ENCODE data around the gene ZNF592. TPM values are rescaled to one million over a fixed set of nuclear protein-coding genes. Genes with fewer than 3 reads are reported as not detected.

ZNF592 gene
- total RNA-seq, 4 donors from 2014 or later, result 19.2 to 35.2 (median 20.4) TPM

DNA sequence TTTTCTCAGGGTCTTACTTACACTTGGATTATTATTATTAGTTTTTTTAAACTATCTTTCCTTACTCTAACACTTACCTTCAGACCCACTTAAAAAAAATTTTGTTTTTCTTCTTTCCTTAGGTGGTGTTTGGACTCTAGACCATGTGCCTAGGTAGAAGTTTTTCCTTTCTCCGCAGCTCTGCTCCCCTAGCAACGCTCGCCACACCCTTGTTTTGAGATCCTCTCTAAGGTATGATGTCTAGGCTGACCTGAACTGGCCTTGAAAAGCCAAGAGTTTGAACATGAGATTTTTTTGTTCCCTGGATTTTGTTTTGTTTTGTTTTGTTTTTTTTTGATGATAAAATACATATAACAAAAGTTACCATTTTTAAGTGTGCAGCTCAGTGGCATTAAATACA, 16.2 kb downstream of the ZNF592 start:
- TF ChIP-seq, protein P1, sequence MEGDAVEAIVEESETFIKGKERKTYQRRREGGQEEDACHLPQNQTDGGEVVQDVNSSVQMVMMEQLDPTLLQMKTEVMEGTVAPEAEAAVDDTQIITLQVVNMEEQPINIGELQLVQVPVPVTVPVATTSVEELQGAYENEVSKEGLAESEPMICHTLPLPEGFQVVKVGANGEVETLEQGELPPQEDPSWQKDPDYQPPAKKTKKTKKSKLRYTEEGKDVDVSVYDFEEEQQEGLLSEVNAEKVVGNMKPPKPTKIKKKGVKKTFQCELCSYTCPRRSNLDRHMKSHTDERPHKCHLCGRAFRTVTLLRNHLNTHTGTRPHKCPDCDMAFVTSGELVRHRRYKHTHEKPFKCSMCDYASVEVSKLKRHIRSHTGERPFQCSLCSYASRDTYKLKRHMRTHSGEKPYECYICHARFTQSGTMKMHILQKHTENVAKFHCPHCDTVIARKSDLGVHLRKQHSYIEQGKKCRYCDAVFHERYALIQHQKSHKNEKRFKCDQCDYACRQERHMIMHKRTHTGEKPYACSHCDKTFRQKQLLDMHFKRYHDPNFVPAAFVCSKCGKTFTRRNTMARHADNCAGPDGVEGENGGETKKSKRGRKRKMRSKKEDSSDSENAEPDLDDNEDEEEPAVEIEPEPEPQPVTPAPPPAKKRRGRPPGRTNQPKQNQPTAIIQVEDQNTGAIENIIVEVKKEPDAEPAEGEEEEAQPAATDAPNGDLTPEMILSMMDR (IDR thresholded peaks at IDR 0.05; ENCODE audit: low read depth), result no peak

DNA sequence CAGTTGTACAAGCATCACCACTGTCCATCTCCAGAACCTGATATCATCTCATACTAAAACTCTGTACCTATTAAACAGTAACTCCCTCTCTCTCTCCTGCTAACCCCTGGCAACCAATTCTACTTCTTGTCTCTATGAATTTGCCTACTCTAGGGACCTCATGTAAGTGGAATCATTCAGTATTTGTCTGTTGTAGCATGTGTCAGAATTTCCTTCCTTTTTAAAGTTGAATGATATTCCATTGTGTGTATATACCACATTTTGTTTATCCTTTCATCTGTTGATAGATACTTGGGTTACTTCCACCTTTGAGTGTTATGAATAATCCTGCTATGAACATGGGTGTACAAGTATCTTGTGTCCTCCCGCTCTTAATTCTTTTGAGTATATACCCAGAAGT, 16.6 kb downstream of the ZNF592 start:
- TF ChIP-seq, protein P1 (IDR thresholded peaks at IDR 0.05; ENCODE audit: low read depth), result no peak

DNA sequence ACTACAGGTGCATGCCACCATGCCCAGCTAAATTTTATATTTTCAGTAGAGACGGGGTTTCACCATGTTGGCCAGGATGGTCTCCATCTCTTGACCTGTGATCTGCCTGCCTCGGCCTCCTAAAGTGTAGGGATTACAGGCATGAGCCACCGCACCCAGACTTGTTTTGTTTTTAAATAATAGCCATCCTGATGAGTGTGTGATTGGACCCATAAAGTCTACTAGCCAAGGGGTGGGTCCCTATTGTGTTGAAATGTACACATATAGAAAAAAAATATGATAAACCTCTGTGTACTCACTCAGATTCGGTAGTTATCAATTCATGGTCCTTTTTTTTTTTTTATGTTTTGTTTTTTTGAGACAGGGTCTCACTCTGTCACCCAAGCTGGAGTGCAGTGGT, 17.3 kb downstream of the ZNF592 start:
- TF ChIP-seq, protein P1 (IDR thresholded peaks at IDR 0.05; ENCODE audit: low read depth), result no peak

DNA sequence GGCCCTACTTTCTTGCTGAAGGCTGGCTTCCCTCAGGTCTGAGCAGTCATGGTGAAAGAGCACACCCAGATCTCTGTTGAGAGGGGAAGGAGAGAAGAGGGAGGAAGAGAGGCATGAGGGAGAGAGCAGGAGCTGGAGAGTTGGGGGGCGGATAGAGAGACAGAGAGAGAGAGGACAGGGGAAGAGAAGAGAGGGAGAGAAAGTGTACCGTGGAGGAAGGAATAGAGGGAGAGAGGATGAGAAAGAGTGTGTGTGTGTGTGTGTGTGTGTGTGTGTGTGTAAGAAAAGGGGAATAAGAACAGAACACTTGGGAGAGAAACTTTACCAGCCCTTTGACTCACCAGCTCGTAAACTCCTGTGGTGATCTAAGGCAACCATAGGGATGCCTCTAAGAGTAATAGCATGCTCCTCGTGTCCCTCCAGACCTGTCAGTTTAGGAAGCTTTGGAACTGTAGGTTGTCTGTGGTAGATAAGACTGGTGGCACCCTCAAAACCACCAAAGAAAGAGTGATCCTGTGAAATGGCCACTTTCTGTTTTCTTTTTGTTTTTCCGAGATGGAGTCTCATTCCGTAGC, 18.2 kb downstream of the ZNF592 start:
- TF ChIP-seq, protein P1 (IDR thresholded peaks at IDR 0.05; ENCODE audit: low read depth), result no peak

DNA sequence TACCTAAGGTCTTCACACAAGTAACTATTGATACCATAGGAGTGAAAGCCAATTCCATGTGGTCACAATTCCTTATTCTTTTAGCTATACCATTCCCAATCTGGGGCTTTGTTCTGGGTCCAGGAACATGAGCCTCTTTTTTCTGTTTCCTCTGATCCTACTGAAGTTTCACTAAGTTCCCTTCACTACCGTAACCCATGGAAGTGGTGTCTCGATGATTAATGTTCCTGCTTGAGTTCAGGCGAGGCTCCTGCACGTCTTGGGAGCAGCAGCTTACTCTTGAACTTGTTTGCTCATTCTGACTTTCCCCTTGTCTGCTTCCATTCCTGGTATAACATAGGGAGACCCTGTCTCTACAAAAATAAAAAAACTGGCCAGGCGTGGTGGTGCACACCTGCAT, 23.6 kb downstream of the ZNF592 start:
- TF ChIP-seq, protein P1 (IDR thresholded peaks at IDR 0.05; ENCODE audit: low read depth), result no peak

DNA sequence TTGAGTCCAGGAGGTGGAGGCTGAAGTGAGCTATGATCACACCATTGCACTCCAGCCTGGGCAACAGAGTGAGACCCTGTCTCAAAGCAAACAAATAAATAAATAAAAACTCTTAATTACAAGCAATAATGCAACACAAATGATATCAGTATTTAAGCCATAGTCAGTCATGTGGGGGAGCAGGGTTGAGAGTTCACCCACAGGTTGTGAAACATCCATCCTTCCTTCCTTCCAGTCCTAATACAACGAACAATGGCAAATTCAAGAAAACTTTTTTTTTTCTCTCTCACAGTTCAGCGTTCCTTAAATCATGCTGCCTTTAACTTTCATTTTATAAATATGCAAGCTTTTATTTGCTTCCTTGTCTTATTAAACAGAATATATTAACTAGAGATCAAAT, 24.1 kb downstream of the ZNF592 start:
- TF ChIP-seq, protein P1 (IDR thresholded peaks at IDR 0.05; ENCODE audit: low read depth), result no peak

DNA sequence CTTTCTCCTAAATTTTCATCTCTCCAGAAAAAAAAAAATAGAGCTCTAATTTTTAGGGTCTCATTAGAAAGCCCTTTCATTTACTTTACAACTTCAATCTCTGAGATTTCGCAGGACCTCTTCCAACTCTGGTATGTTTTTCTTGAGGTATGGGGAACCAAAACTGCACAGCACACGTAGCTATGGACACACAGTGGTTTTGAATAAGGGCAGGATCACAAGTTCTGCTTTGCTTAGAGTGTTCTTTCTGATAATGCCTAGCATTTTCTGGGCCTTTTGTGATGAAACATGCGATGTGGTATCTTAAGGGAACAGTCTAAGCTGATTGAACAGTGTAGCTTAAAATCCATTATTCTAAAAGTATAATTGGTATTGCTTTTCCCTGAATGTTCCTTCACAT, 25.3 kb downstream of the ZNF592 start:
- TF ChIP-seq, protein P1 (IDR thresholded peaks at IDR 0.05; ENCODE audit: low read depth), result no peak
